Measurements from ENCODE around the gene KLK15. TPM values are rescaled to one million over a fixed set of nuclear protein-coding genes. Genes with fewer than 3 reads are reported as not detected.

The KLK15 gene
- not detected for polyA plus RNA-seq (2012; ENCODE audit: insufficient read depth, insufficient read length, low read depth)

DNA sequence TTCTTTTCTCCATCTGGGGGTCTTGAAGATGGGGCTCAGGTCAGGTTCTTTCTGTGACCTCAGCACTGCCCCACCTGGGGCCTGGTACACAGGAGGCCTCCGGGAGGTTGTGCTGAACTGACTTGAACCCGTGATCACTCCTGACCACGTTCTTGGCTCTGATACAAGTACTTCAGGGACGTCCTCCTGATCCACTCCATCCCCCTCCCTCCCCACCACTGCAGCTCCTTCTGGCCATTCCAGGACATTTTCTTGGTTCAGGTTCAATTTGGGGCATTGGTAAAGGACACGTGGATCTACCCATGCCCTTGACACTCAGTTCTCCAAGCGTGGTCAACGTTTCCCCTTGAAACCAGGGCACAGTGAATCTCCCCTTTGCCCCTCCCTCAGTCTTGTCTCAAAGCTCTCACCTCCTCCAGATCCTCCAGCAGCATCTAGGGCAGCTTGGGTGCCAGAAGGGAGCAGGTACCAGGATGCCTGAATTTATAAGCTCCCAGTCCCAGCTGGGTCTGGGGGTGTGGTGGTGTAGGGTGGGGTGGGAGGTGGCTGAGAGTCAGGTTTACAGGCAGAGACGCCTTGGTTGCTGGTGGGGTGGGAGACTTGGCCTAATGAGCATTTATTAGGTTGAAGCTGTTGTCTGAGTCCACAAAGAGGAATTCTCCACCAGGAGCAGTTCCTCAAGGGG, at the start of gene KLK15:
TSS of gene KLK15 (minus strand) at position 458 of the 685 bp plus-strand sequence. CDS start 2,082 bp downstream, outside the sequence.
- Histone ChIP-seq H3K4me3 (ENCODE audit: low read depth, low read length) (no peak within 1 kb of the TSS), H3K9me3 (no peaks in the 10 kb centered on the region), H3K36me3 (no peaks in the 10 kb centered on the region), H3K4me1 (peaks cover 7% of the 10 kb centered on the region), H3K27me3 (no peaks in the 10 kb centered on the region)
- DNase-seq: no peak
- TF ChIP-seq, protein P1, sequence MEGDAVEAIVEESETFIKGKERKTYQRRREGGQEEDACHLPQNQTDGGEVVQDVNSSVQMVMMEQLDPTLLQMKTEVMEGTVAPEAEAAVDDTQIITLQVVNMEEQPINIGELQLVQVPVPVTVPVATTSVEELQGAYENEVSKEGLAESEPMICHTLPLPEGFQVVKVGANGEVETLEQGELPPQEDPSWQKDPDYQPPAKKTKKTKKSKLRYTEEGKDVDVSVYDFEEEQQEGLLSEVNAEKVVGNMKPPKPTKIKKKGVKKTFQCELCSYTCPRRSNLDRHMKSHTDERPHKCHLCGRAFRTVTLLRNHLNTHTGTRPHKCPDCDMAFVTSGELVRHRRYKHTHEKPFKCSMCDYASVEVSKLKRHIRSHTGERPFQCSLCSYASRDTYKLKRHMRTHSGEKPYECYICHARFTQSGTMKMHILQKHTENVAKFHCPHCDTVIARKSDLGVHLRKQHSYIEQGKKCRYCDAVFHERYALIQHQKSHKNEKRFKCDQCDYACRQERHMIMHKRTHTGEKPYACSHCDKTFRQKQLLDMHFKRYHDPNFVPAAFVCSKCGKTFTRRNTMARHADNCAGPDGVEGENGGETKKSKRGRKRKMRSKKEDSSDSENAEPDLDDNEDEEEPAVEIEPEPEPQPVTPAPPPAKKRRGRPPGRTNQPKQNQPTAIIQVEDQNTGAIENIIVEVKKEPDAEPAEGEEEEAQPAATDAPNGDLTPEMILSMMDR (IDR thresholded peaks at IDR 0.05; ENCODE audit: low read depth, low read length): no peak

- Histone ChIP-seq H3K4me3 (ENCODE audit: low read depth, low read length) (no peak overlapping the region), H3K36me3 (no peaks in the 10 kb centered on the region), H3K9me3 (no peaks in the 10 kb centered on the region), H3K4me1 (peaks cover 5% of the 10 kb centered on the region), H3K27me3 (no peaks in the 10 kb centered on the region)
- TF ChIP-seq, protein P1 (IDR thresholded peaks at IDR 0.05; ENCODE audit: low read depth, low read length): 0 out of 2 replicates have a peak, but pooled peaks have one; percentile 14
- DNase-seq: no peak
Observed at GRCh38 chr19:50882188-50882587, 48.8 kb upstream of the KLK15 start.

DNA sequence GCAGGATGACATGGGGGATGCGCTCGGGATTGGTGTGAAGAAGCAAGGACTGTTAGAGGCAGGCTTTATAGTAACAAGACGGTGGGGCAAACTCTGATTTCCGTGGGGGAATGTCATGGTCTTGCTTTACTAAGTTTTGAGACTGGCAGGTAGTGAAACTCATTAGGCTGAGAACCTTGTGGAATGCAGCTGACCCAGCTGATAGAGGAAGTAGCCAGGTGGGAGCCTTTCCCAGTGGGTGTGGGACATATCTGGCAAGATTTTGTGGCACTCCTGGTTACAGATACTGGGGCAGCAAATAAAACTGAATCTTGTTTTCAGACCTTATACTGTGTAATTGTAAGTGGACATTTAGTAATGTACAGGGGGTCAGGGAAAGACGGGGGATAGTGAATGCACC, 46.9 kb upstream of the KLK15 start:
- DNase-seq: no peak
- H3K9me3 ChIP-seq: no peaks in the 10 kb centered on the region
- H3K36me3 ChIP-seq: no peaks in the 10 kb centered on the region
- H3K4me1 ChIP-seq: no peaks in the 10 kb centered on the region; the same call in none of the 2 replicates
- TF ChIP-seq, protein P1 (IDR thresholded peaks at IDR 0.05; ENCODE audit: low read depth, low read length): no peak
- H3K27me3 ChIP-seq: peaks cover 1% of the 10 kb centered on the region; the same call in 1 of the 2 replicates
- no peak overlapping the region for H3K4me3 ChIP-seq (ENCODE audit: low read depth, low read length)

GRCh38 chr19:50878851-50879250, 45.5 kb upstream of the KLK15 start:
- Histone ChIP-seq H3K4me1 (no peaks in the 10 kb centered on the region; the same call in 1 of the 2 replicates), H3K9me3 (no peaks in the 10 kb centered on the region), H3K36me3 (no peaks in the 10 kb centered on the region), H3K27me3 (peaks cover 11% of the 10 kb centered on the region), H3K4me3 (ENCODE audit: low read depth, low read length) (no peak overlapping the region)
- TF ChIP-seq, protein P1 (IDR thresholded peaks at IDR 0.05; ENCODE audit: low read depth, low read length): no peak
- no peak for DNase-seq

- H3K27me3 ChIP-seq: peaks cover 14% of the 10 kb centered on the region
- no peaks in the 10 kb centered on the region for H3K9me3 ChIP-seq
- DNase-seq: no peak
Observed at GRCh38 chr19:50877338-50877737, 44.0 kb upstream of the KLK15 start.

More at GRCh38 chr19:50877338-50877737, 44.0 kb upstream of the KLK15 start:
- Histone ChIP-seq H3K4me3 (ENCODE audit: low read depth, low read length) (no peak overlapping the region), H3K4me1 (no peaks in the 10 kb centered on the region; the same call in 1 of the 2 replicates), H3K36me3 (no peaks in the 10 kb centered on the region)
- TF ChIP-seq, protein P1 (IDR thresholded peaks at IDR 0.05; ENCODE audit: low read depth, low read length): no peak
